HL-60 (cell line): ENCODE data around the gene C2orf92.

Experiments used
- CTCF ChIP-seq: IDR thresholded peaks from one replicate; pipeline ENCODE4 v1.5.1; 2011; ENCODE audit warnings: low read length, control low read depth, inconsistent platforms; ENCODE audit not compliant: insufficient read depth
- POLR2AphosphoS5 ChIP-seq: IDR thresholded peaks from 2 replicates; pipeline ENCODE4 v1.6.1; 2012; ENCODE audit warnings: low read depth
- REST ChIP-seq: IDR thresholded peaks from 2 replicates; pipeline ENCODE4 v1.6.1; 2012; ENCODE audit warnings: low read depth; ENCODE audit not compliant: insufficient replicate concordance

GRCh38 chr2:97718942-97719341 lies 49.4 kb downstream of the C2orf92 start:
- TF ChIP-seq POLR2AphosphoS5, result no peak
- no peak for TF ChIP-seq REST
- no peak for TF ChIP-seq CTCF
